CD4-positive, alpha-beta T cell treated with Interleukin-4 for 4 hours (primary cell): ENCODE data around the gene SMYD3.
"Not testable (repeated sequence)": the region's sequence is repeated elsewhere in the genome, so short reads cannot be mapped to it uniquely, and the experiment has no call there.

Experiments
- DNase-seq: peaks from one replicate; pipeline ENCODE4 v3.0.0-alpha.2; 2020

SMYD3 gene

GRCh38 chr1:246404078-246404477 lies 103.0 kb downstream of the SMYD3 start:
- DNase-seq, result no peak

GRCh38 chr1:246398126-246398813 lies 108.8 kb downstream of the SMYD3 start:
- no peak for DNase-seq

- DNase-seq, result no peak
Measured at GRCh38 chr1:246397046-246397445, 110.0 kb downstream of the SMYD3 start.

- no peak for DNase-seq
Measured at GRCh38 chr1:246396322-246396721, 110.8 kb downstream of the SMYD3 start.

- DNase-seq, result no peak
Measured at GRCh38 chr1:246394121-246394520, 113.0 kb downstream of the SMYD3 start.

- no peak for DNase-seq
Measured at GRCh38 chr1:246390855-246391254, 116.2 kb downstream of the SMYD3 start.

GRCh38 chr1:246384616-246385015 lies 122.5 kb downstream of the SMYD3 start:
- no peak for DNase-seq

GRCh38 chr1:246383791-246384190 lies 123.3 kb downstream of the SMYD3 start:
- DNase-seq, result no peak

- DNase-seq, result no peak
Measured at GRCh38 chr1:246383239-246383589, 123.9 kb downstream of the SMYD3 start.

- DNase-seq, result no peak
Measured at GRCh38 chr1:246382589-246383238, 124.4 kb downstream of the SMYD3 start.

- DNase-seq, result no peak
Measured at GRCh38 chr1:246381452-246381851, 125.6 kb downstream of the SMYD3 start.

GRCh38 chr1:246377625-246378153 lies 129.4 kb downstream of the SMYD3 start:
- DNase-seq, result no peak

- no peak for DNase-seq
Measured at GRCh38 chr1:246373828-246374569, 133.1 kb downstream of the SMYD3 start.

- no peak for DNase-seq
Measured at GRCh38 chr1:246372559-246372958, 134.5 kb downstream of the SMYD3 start.

- DNase-seq, result no peak
Measured at GRCh38 chr1:246367041-246367440, 140.0 kb downstream of the SMYD3 start.

- no peak for DNase-seq
Measured at GRCh38 chr1:246365708-246366107, 141.4 kb downstream of the SMYD3 start.

- DNase-seq, result no peak
Measured at GRCh38 chr1:246364415-246364941, 142.6 kb downstream of the SMYD3 start.

GRCh38 chr1:246357014-246357598 lies 150.0 kb downstream of the SMYD3 start:
- not testable (repeated sequence) for DNase-seq

GRCh38 chr1:246355411-246356230 lies 151.5 kb downstream of the SMYD3 start:
- DNase-seq, result no peak

GRCh38 chr1:246351721-246352120 lies 155.4 kb downstream of the SMYD3 start:
- no peak for DNase-seq

- DNase-seq, result no peak
Measured at GRCh38 chr1:246350745-246351144, 156.3 kb downstream of the SMYD3 start.

GRCh38 chr1:246343937-246344336 lies 163.1 kb downstream of the SMYD3 start:
- DNase-seq, result no peak
